SIG-M5 treated with dmso at 0.1 percent for 504 hours (cell line): ENCODE data around the gene DBI.

ENCODE experiments used
- DNase-seq: peaks from one replicate; lab custom pipeline; 2025; ENCODE audit not compliant: unreplicated experiment; lab: John Stamatoyannopoulos, UW

The DBI gene

GRCh38 chr2:119366649-119367471 lies at the start of gene DBI, which contains the start of gene C2orf76:
TSS of gene DBI (plus strand) at chr2:119366977. CDS start at chr2:119367052, 75 bp downstream.
TSS of gene C2orf76 (minus strand) at chr2:119366834. CDS start at chr2:119339959, 26,875 bp downstream.
- peak; percentile 97 for DNase-seq

GRCh38 chr2:119317554-119317953 lies 49.2 kb upstream of the DBI start:
- no peak for DNase-seq

- no peak for DNase-seq
Observed at GRCh38 chr2:119319593-119319992, 47.2 kb upstream of the DBI start.

GRCh38 chr2:119323459-119323858 lies 43.3 kb upstream of the DBI start:
- DNase-seq, result no peak

DNA sequence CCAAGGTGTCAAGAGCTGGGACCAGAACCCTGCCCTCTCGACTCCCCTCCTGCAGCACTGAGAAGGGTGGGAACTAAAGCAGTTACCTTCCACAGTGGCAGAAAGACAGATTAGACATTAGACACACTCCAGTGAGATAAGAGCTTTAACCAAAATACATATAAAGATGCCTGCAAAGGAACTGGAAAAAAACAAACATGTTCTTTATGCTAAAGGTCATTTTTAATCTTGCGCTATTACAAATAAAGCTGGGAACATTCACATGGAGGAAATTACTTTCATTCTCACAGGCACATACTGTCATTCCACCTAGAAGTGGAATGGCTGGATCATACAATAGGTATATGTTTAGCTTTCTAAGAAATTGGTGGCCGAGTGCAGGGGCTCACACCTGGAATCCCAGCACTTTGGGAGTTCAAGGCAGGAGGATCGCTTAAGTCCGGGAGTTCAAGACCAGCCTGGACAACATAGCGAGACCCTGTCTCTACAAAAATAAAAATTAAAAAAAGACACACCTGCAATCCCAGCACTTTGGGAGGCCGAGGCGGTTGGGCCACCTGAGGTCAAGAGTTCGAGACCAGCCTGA lies 42.0 kb upstream of the DBI start:
- DNase-seq, result no peak

GRCh38 chr2:119326938-119327337 lies 39.8 kb upstream of the DBI start:
- peak; percentile 95 for DNase-seq

DNA sequence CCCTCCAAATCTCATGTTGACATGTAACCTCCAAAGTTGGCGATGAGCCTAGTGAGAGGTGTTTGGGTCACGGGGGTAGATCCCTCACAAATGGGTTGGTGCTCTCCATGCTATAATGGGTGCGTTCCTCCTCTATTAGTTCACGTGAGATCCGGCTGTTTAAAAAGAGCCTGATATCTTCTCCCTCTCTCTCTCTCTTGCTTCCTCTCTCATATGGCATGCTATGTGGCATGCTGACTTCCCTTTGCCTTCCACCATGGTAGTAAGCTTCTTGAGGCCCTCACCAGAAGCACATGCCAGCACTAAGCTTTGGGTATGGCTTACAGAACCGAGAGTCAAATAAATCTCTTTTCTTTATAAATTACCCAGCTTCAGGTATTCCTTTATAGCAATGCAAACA lies 39.3 kb upstream of the DBI start:
- DNase-seq, result no peak

DNA sequence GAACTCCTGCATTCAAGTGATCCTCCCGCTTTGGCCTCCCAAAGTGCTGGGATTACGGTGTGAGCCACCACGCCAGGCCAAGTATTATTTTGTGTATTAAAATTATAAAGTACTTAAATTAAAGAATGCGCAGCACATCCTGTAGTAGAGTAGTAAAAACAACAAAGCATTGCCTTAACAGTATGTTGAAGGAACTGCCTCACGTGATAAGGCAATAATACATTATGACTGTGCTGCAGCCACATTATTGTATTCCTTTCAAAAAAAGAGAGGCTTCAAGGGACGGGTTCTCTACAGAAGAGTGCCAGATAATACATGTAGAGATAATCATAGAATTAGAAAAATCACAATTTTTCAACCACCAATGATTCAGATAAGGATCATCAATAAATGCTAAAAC lies 33.8 kb upstream of the DBI start:
- no peak for DNase-seq

DNA sequence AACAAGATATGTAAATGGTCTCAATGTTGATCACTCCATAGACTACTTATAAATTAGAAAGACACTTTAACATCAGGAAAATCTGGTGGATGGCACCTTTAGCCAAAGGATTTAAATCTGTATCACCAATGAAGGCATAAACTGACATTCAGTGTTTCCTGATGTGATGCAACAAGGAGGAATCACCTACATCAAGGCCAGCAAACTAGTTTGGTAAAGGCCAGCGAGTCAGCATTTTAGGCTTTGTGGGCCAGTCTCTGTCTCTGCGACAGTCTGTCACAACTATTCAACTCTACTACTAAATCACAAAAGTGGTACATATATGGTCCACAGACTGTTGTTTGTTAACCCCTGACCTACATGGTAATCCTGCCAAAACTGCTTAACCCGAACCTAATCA lies 33.4 kb upstream of the DBI start:
- no peak for DNase-seq

- DNase-seq, result no peak
Observed at GRCh38 chr2:119333833-119334232, 32.9 kb upstream of the DBI start.

DNA sequence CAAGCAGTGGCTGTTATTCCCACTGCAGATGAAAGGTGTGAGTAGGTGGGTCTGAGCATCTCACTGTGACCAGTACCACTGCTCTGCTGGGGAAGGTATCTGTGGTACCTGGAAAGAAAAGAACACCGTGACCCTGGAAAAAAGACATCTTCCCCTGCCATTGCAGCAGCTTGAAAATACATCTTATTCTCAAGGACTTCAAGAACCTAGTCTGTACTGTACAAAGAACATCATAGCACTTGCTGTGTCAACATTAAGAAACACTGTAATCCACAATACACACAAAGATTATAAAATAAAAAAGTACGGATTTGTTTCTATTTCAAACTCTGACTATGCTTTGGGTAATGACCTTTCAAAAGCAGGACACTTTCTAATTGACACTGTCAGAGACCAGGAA lies 29.0 kb upstream of the DBI start:
- DNase-seq, result no peak

DNA sequence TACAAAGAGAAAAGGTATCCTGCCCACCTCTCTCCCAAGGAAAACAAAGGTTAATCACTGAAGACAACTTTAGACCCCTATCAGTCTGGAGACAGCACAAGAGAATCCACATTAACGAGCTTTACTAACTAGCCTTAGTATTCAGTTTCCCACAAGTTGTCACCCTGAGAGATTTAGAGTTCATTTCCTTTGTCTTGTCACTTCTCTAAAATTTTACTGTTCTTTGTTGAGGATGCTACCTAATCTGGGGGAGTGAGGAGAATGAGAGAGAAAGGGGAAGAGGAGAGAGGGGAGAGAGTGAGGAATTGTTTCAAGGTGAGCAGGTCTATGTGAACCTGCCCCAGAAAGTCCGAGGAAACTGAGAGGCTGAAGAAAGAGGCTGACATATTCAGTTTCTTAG lies 28.5 kb upstream of the DBI start:
- DNase-seq, result no peak

GRCh38 chr2:119338826-119339561 lies 27.8 kb upstream of the DBI start:
- peak; percentile 46 for DNase-seq

GRCh38 chr2:119339562-119339923 lies 27.2 kb upstream of the DBI start:
- DNase-seq, result no peak

- no peak for DNase-seq
Observed at GRCh38 chr2:119341684-119342083, 25.1 kb upstream of the DBI start.

- no peak for DNase-seq
Observed at GRCh38 chr2:119349289-119349688, 17.5 kb upstream of the DBI start.

GRCh38 chr2:119350311-119350998 lies 16.3 kb upstream of the DBI start:
- DNase-seq, result no peak

DNA sequence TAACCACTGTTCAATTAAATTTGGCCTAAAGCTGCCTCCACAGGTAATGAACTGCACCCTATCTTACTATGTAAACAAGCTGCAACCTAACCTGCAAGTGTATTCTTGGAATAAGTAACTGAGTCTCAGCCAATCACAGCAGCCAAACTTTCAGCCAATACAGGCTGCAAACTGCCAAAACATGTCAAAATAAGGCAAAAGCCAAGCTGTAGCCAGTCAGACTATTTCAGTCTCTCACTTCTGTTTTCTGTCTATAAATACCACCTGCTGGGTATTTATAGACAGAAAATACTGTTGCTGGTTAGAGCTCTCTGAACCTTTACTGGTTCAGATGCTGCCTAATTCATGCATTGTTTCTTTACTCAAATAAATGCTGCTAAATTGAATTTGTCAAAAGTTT lies 14.4 kb upstream of the DBI start:
- peak; percentile 58 for DNase-seq

DNA sequence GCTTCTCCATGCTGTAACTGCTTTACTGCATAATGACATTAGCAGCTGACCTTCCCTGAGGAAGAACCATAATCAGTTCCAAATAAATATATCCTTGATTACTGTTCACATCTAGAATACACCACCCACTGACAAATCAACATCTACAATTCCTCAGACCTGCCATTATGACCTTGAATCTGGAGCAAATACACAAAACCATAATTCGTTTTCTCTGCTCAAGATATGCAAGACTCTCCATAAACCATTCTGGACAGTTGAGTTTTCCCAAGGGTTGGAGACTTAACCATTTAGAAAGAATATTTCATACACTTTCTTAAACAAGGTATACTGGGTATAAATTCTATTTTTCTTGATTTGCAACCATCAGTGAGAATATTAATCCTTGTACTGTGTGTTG lies 11.9 kb upstream of the DBI start:
- no peak for DNase-seq

DNA sequence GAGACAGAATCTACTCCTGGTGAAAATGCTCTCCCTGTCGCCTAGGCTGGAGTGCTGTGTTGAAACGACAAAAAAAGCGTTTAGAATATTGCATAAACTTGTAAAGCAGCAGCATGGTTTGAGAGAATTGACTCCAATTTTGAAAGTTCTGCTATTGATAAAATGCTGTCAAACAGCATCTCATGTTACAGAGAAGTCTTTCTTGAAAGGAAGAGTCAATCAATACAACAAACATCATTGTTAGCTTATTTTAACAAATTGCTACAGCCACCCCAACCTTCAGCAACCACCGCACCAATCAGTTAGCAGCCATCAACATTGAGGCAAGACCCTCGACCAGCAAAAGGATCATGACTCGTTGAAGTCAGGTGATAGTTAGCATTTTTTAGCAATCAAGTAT lies 7.0 kb upstream of the DBI start:
- no peak for DNase-seq

GRCh38 chr2:119360423-119360966 lies 6.3 kb upstream of the DBI start:
- DNase-seq, result no peak
